GM18511 (cell line): ENCODE measurements around the gene VASN.

ENCODE experiments used
- ATAC-seq: cut with Tn5 transposase; IDR thresholded peaks from one replicate; pipeline ENCODE4 v1.9.1; 2021; ENCODE audit warnings: mild to moderate bottlenecking, moderate library complexity; ENCODE audit not compliant: unreplicated experiment

Gene VASN

DNA sequence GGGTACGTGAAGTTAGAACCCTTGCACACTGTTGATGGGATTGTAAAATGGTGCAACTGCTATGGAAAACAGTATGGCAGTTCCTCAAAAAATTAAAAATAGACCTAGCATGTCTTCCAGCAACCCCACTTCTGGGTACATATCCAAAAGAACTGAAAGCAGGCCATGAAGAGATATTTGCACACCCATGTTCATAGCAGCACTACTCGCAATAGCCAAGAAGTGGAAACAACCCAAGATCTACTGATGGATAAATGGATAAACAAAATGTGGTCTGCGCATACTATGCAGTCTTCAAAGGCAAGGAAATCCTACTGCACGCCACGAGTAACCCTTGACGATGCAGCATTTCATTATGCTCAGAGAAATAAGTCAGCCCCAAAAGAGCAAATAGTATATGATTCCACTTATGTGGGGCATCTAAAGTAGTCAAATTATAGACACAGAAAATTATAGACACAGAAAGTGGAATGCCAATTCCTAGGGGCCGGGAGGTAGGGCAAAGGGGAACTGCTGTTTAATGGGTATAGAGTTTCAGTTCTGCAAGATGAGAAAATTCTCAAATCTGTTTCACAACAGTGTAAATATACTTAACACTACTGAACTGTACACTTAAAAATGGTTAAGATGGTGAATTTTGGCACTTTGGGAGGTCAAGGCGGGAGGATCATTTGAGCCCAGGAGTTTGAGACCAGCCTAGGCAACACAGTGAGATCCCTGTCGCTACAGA lies 27.5 kb downstream of the VASN start:
- no peak for ATAC-seq

- no peak for ATAC-seq
These were observed 29.4 kb downstream of the VASN start for GRCh38 chr16:4401094-4401501.

GRCh38 chr16:4401510-4401909 lies 29.9 kb downstream of the VASN start:
- no peak for ATAC-seq

DNA sequence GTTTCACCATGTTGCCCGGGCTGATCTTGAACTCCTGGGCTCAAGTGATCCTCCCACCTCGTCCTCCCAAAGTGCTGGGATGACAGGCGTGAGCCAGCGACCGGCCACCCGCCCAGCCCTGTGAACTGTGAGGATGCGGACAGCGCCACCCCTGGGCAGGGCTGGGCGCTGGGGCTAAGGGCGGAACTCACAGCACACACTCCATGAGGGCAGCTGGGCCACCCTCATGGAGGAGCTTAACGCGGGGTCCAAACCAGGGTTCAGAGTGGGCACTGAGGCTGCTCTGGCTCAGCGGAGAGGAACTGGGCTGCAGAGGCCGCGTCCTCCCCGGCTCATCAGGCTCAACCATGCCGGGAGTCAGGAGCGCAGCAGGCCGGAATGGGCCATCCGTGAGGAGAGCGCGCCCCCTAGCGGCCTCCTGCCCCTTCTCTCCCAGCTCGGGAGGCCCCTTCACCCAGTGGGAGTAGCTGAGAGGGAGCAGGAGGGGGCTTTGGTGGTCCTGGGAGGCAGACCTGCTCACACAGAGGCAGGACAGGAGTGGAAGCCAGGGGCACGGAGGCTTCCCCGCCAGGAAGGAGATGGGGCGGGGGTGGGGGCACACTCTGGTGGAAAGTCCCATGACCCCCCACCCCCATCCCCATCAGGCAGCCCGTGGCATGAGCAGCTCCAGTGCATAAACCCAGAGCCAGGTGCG lies 30.9 kb downstream of the VASN start:
- ATAC-seq, result peak; percentile 64

DNA sequence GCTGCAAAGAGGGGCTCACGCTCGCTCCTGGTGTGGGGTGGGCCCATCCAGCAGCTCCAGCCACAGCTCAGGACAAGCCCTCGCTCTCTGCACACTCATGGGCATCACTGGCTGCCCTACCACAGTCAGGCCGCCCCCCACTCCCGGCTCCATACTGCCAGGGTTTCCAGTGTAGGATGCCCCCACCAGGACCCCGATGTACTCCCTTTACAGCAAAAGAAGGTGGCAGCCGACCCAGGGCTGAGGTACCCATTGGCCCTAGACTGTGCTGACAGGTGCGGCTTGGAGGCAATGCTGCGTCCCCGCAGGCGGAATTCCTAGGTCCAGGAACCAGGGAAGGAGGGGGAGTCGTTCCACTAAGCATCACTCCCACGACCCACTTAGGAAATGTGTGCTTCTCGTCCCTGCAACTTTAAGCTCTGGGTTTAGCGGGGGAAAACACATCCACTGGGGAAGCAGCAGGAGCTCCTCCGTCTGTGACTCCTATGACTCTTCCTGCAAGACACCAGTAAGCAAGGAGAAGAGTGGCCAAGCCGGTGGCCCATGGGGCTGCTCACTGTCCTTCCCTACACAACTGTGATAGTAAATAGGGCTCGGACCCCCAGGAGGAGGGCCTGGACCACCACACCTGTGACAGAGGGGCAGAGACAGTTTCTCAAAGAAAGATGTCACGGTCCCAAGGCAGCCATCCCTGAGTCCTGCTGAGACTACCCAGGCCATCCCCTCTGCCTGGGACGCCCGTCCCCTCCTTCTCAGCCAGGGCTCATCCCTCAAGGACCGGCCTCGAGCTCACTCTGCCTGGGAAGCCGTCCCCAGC lies 31.7 kb downstream of the VASN start:
- ATAC-seq, result no peak

GRCh38 chr16:4404247-4404966 lies 32.8 kb downstream of the VASN start:
- no peak for ATAC-seq

DNA sequence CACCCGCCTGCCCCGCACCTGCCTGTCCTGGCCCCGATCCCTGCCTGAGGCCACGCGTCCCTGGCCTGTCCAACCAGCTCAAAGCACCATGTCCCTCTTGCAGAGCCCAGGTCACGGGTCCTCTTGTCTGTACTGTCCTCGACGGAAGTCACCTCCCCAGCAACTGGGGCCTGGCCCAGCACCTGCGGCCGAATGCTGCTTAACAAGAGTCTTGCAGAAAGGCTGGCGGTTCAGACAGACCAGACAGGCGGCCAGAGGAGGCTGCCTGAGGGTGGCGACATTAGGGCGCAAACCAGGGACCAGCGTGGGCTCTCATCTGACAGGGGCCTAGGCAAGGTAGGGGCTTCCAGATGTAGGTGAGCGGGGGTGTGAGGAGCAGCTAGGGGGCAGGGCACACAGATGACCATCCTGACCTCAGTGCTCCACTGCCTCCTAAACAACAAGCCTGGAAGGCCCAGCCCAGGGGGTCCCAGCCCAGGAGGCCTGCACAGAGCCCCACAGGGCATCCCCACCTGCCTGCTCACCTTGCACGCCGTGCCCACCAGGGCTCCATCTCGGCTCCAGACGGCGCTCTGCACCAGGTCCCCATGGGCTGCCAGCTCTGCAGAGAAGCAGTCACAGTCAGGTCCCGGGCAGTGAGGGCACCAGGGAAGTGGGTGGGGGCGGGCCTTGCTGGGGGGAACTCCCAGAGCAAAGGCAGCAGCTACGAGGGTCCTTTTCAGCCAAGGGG lies 33.5 kb downstream of the VASN start:
- no peak for ATAC-seq

DNA sequence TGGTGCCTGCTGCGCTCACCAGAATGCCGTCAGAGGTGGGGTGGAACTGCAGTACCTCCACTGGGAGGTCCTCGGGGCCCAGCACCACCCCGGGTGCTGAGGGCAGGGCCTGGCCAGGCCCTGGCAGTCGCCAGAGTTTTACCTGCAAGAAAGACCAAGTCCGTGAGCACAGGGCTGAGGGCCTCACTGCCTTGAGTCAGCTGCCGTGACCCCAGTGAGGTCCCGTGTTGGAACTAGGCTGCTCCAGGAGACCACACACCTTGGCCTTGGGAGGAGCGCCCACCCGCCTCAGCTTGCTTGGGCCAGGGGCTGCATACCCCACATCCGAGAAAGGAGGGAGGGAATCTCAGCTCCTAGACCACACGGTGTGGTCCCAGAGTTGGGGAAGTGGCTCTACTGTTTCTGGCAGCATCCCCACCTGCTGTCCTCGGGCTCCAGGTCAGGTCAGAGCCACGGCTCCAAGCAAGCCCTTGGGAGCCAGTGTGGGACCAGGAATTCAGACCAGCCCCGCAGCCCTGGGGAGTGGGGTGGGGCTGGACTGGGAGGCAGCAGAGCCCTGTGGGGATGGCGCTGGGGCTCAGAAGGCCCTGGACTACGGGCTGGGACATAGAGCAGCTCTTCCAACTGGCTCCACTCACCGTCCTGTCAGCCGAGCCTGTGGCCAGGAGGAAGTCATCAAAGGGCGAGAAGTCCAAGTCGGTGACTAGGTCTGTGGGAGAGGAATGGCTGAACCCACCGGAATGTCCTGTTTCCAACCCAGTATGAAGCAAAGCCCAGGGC lies 36.1 kb downstream of the VASN start:
- no peak for ATAC-seq

DNA sequence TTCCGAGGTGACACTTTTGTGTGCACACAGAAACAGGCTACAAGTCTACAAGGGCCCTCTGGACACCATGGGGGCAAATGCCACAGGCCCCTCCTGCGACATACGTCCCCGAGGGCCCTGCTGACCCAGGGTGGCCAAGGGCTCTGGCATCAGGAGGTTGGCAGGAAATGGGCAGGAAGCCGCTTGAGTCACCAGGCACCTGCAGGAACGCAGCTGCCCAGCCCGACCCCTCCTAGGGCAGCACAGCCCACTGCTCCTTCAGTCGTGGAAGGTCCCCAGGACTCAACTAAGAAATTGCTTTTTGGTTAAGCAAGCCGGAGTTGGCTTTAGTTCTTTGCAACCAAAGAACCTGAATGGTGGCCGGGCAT lies 36.7 kb downstream of the VASN start:
- ATAC-seq, result no peak

DNA sequence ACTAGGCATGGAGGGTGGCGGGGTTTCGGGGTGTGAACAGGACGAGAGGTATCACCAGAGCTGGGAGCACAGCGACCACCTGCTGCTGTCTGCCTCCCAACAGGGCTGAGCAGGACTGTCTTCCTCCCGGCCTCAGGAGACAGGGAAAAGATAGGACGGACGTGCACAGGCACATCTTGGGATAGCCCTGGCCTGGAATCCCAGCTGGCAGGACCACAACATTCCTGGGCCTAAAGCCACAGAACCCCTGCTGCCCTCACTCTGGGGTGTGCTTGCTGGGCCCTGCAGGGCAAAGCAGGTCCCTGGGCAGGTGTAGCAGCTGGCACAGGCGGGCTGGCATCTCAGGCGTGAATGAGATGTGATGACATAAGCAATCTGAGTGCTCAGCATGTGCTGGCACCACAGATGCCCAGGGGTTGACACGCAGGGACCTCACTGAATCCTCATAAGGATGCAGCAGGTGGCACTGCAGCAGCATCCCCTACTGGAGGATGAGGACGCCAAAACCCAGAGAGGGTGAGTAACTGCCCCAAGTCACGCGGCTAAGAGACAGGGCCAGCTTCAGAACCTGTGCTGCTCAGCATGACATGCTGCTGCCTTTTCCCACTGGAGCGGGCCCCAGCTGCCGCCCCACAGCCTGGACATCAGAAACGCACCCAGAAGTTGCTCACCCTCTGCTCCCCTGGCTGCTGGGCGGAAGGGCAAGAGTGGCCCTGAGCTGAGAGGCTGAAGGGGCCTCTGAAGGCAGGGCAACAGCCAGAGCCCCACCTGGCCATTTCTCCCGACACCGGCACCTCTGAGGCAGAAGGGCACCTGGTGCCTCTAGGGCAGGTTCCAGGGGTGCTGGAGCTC lies 37.7 kb downstream of the VASN start:
- ATAC-seq, result no peak

DNA sequence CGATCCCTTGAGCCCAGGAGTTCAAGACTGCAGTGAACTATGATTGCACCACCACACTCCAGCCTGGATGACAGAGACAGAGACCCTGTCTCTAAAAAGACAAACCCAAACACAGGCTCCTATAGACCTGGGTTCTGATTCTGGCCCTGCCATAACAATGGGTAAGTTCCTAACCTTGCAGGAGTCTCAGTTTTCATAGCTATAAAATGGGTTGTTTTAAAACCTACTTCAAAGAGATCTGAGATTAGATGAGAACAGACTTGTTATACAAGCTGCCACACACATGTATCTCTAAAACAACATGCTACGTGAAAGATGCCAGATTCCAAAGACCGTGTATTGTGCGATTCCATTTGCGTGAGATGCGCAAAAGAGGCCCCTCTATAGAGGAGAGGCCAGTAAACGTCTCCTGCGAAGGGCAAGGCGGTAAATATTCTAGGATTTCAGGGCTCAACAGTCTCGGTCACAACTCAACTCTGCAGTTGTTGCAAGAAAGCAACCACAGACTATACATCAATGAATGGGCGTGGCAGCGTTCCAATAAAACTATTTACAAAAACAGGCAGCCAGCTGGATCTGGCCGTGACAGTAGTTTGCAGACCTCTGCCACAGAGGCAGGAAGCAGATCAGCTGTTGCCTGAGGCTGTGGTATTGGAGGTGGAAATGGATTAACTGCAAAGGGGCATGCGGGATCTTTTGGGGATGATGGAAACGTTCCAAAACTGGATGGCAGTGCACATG lies 38.9 kb downstream of the VASN start:
- no peak for ATAC-seq

DNA sequence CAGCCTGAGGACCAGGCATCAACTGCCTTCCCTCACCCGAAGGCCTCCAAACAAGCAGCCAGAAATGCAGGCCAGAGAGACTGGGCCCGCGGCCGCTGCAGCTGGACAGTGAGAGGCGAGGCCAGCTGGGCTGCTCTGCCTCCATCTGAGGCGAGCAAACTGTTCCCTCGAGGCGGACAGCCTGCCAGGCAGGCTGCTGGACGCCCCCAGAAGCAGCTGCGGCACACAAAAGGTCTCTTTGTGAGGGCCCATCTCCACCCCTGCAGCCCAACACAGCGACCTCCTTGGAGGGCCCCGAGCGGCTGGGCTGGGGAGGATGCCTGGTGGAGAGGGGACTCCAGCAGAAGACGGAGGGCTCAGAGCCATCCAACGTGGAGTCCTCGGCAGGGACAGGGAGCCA lies 40.0 kb downstream of the VASN start:
- ATAC-seq, result no peak

- ATAC-seq, result no peak
These were observed 40.5 kb downstream of the VASN start for GRCh38 chr16:4412159-4412558.

- ATAC-seq, result no peak
These were observed 41.2 kb downstream of the VASN start for GRCh38 chr16:4412854-4413253.

DNA sequence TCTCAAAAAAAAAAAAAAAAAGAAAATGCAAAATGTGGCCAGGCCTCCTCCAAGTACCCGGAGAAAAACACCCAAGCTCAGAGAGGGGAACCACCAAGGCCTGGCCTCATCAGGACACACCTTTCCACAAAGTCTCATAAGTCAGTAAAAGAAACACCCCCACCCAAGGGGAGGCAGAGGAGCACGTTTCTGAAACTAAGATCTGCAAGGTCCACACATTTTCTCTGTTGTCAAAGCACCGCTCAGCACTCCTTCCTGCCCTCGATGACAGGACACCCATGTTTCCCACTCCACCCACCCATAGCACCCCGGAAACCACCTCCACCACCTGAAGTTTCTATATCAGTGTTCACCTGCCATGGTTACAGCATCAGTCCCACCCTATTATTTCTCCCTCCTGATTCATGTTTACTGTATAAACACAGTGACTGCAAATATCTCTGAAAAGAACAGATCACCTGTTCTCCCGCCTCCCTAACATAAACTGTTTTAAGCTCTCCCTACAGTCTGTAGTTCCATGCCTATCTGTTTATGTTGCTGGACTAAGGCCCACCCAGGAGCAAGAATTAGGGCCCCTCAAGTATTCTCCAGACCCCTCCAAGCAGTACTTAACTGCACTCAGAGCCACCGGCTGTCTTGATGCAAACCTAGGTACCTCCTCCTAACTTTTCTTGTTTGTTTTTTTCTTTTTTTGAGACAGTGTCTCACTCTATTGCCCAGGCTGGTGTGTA lies 42.7 kb downstream of the VASN start:
- peak; percentile 67 for ATAC-seq

GRCh38 chr16:4415538-4416199 lies 44.0 kb downstream of the VASN start:
- ATAC-seq, result peak; percentile 27
